ENCODE results near the gene RSKR. TPM values are rescaled to one million over a fixed set of nuclear protein-coding genes. Genes with fewer than 3 reads are reported as not detected.

The RSKR gene
- total and polyA plus RNA-seq, 4 donors, result 3.9 to 14.3 (median 8.8) TPM

GRCh38 chr17:28657756-28658155 is 43.8 kb upstream of the RSKR start:
- Histone ChIP-seq H3K9me3 (ENCODE audit: control insufficient read depth in 4 of 4, insufficient read depth in 3 of 4, low read length in 3 of 4) (no peaks in the 10 kb centered on the region), H3K27me3 (ENCODE audit: control insufficient read depth in 3 of 3, insufficient read depth in 3 of 3, low read length in 2 of 3) (no peaks in the 10 kb centered on the region), H3K36me3 (ENCODE audit: control insufficient read depth in 4 of 4, insufficient read depth in 4 of 4, low read length in 4 of 4) (peaks cover 0 to 24% (median 12%) of the 10 kb centered on the region in 4 donors), H3K27ac (ENCODE audit: low read depth in 1 of 2, low read length in 1 of 2) (no peak overlapping the region), H3K4me3 (no peak overlapping the region), H3K9ac (ENCODE audit: insufficient read depth in 1 of 2, low read length in 2 of 2) (no peak overlapping the region), H3K4me1 (ENCODE audit: control insufficient read depth in 5 of 5, insufficient read depth in 5 of 5, low read length in 5 of 5) (peaks cover 2 to 14% (median 4%) of the 10 kb centered on the region in 5 donors)
- ATAC-seq (ENCODE audit: insufficient read depth, low FRiP score) (no peak), DNase-seq (no peak)
- no peak for TF ChIP-seq CTCF (IDR thresholded peaks at IDR 0.05; ENCODE audit: control extremely low read depth, extremely low read depth)
- 87 to 96% methylated on average over 5 of the region's 5 CpGs for WGBS, 2 donors

DNA sequence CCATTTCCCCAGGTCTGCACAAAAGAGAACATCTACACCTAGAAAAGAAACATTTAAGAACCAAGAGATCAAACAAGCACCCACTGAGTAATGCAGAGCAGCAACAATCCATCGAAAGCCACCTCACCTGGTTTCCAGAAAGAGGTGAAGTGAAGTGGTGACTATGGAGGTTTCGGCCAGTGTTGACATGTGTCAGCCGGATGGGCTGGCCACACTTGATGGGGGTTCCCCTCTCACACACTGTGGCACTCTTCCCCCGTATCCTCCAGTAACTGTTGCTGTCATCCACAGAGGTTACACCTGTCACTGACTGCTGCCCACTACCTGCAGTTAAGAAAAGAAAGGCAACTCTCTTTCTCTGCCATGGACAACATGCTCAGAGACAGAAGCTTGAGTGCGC is 41.2 kb upstream of the RSKR start:
- no peak for DNase-seq
- Histone ChIP-seq H3K27ac (ENCODE audit: low read depth in 1 of 2, low read length in 1 of 2) (no peak overlapping the region), H3K9me3 (ENCODE audit: control insufficient read depth in 4 of 4, insufficient read depth in 3 of 4, low read length in 3 of 4) (no peaks in the 10 kb centered on the region), H3K4me3 (no peak overlapping the region), H3K27me3 (ENCODE audit: control insufficient read depth in 3 of 3, insufficient read depth in 3 of 3, low read length in 2 of 3) (no peaks in the 10 kb centered on the region), H3K36me3 (ENCODE audit: control insufficient read depth in 4 of 4, insufficient read depth in 4 of 4, low read length in 4 of 4) (peaks cover 0 to 36% (median 16%) of the 10 kb centered on the region in 4 donors), H3K4me1 (ENCODE audit: control insufficient read depth in 5 of 5, insufficient read depth in 5 of 5, low read length in 5 of 5) (peaks cover 0 to 2% (median 0%) of the 10 kb centered on the region in 5 donors), H3K9ac (ENCODE audit: insufficient read depth in 1 of 2, low read length in 2 of 2) (no peak overlapping the region)
- ATAC-seq (ENCODE audit: insufficient read depth, low FRiP score), result no peak
- TF ChIP-seq CTCF (IDR thresholded peaks at IDR 0.05; ENCODE audit: control extremely low read depth, extremely low read depth), result no peak
- WGBS, 2 donors, result 93 to 99% methylated on average over 5 of the region's 5 CpGs

DNA sequence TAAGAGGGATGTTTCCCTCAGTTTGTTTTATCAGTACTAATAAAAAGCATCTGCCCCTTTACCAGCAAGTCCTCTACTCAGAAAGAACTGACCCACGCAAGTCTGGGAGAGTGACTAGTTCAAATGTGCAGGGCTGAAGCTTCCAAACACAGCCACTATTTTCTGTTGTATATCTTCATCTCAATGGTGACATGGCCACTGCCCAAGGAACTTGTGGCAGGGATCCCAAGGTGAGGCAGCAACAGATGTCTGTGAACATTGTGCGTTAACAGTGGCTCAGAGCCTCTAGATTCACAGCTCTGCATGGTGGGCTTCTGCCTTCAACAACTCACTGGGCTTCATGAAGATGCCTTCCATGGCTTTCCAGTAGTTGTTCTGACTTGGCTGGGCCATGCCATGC is 34.7 kb upstream of the RSKR start:
- no peak overlapping the region for H3K9ac ChIP-seq (ENCODE audit: insufficient read depth in 1 of 2, low read length in 2 of 2)
- H3K4me3 ChIP-seq, result no peak overlapping the region
- H3K36me3 ChIP-seq (ENCODE audit: control insufficient read depth in 4 of 4, insufficient read depth in 4 of 4, low read length in 4 of 4), result peaks cover 5 to 25% (median 9%) of the 10 kb centered on the region in 4 donors
- no peak overlapping the region for H3K27ac ChIP-seq (ENCODE audit: low read depth in 1 of 2, low read length in 1 of 2)
- peaks cover 4 to 15% (median 6%) of the 10 kb centered on the region in 5 donors for H3K4me1 ChIP-seq (ENCODE audit: control insufficient read depth in 5 of 5, insufficient read depth in 5 of 5, low read length in 5 of 5)
- ATAC-seq (ENCODE audit: insufficient read depth, low FRiP score) (no peak), DNase-seq (no peak)
- TF ChIP-seq CTCF (IDR thresholded peaks at IDR 0.05; ENCODE audit: control extremely low read depth, extremely low read depth), result no peak
- 94% methylated on average over 2 of the region's 2 CpGs for WGBS, 2 donors
- H3K27me3 ChIP-seq (ENCODE audit: control insufficient read depth in 3 of 3, insufficient read depth in 3 of 3, low read length in 2 of 3), result no peaks in the 10 kb centered on the region
- H3K9me3 ChIP-seq (ENCODE audit: control insufficient read depth in 4 of 4, insufficient read depth in 3 of 4, low read length in 3 of 4), result no peaks in the 10 kb centered on the region

Measured in lung (tissue), 12 donors.